Measurements from ENCODE around the gene SULT1A3. TPM values are rescaled to one million over a fixed set of nuclear protein-coding genes. Genes with fewer than 3 reads are reported as not detected.
"Not testable (repeated sequence)": the region's sequence is repeated elsewhere in the genome, so short reads cannot be mapped to it uniquely, and the experiment has no call there.

The SULT1A3 gene
- 27.7 and 33.0 TPM in 2 replicates for total RNA-seq (ENCODE audit: low replicate concordance)
- long read RNA-seq, transcript SULT1A3-201 (8 exons, 1,097 nt) = major isoform, 25 of 25 reads
- long read RNA-seq, partial matches to known transcripts = 0 of 25 reads
- long read RNA-seq, other reads (novel, unspliced or antisense) = 0 of 25 reads

- H3K27me3 Mint-ChIP-seq; H3K36me3 Mint-ChIP-seq; H3K9me3 Mint-ChIP-seq; H3K4me3 Mint-ChIP-seq; H3K4me1 Mint-ChIP-seq (ENCODE audit: unreplicated experiment); H3K27ac Mint-ChIP-seq; DNase-seq (ENCODE audit: extremely low spot score, unreplicated experiment): not testable (repeated sequence)
These were observed at the start of gene SULT1A3 for GRCh38 chr16:30199049-30199448. Gene SULT1A3, plus strand, starts transcription at chr16:30199255. Its CDS starts 1,474 bp downstream, at chr16:30200729.

- DNase-seq (ENCODE audit: extremely low spot score, unreplicated experiment) = no peak
- Mint-ChIP-seq H3K4me1 (ENCODE audit: unreplicated experiment) (no peaks in the 10 kb centered on the region), H3K27ac (no peak overlapping the region), H3K4me3 (no peak overlapping the region), H3K9me3 (peaks cover 5% of the 10 kb centered on the region), H3K36me3 (no peaks in the 10 kb centered on the region), H3K27me3 (no peaks in the 10 kb centered on the region)
- no peak for TF ChIP-seq CTCF (conservative IDR thresholded peaks at IDR 0.05)
These were observed 48.0 kb upstream of the SULT1A3 start for GRCh38 chr16:30151091-30151490.

GRCh38 chr16:30152517-30152916 is 46.5 kb upstream of the SULT1A3 start:
- Mint-ChIP-seq H3K9me3 (peaks cover 5% of the 10 kb centered on the region), H3K4me3 (no peak overlapping the region), H3K4me1 (ENCODE audit: unreplicated experiment) (no peaks in the 10 kb centered on the region), H3K36me3 (no peaks in the 10 kb centered on the region), H3K27me3 (no peaks in the 10 kb centered on the region), H3K27ac (no peak overlapping the region)
- no peak for DNase-seq (ENCODE audit: extremely low spot score, unreplicated experiment)
- no peak for TF ChIP-seq CTCF (conservative IDR thresholded peaks at IDR 0.05)

- no peaks in the 10 kb centered on the region for H3K27me3 Mint-ChIP-seq
- no peak for TF ChIP-seq CTCF (conservative IDR thresholded peaks at IDR 0.05)
- H3K9me3 Mint-ChIP-seq = no peaks in the 10 kb centered on the region
- no peaks in the 10 kb centered on the region for H3K36me3 Mint-ChIP-seq
- no peaks in the 10 kb centered on the region for H3K4me1 Mint-ChIP-seq (ENCODE audit: unreplicated experiment)
- no peak overlapping the region for H3K27ac Mint-ChIP-seq
- H3K4me3 Mint-ChIP-seq = no peak overlapping the region
- DNase-seq (ENCODE audit: extremely low spot score, unreplicated experiment) = no peak
These were observed 43.9 kb upstream of the SULT1A3 start for GRCh38 chr16:30155188-30155587.

- Mint-ChIP-seq H3K9me3 (no peaks in the 10 kb centered on the region), H3K36me3 (no peaks in the 10 kb centered on the region), H3K4me3 (no peak overlapping the region), H3K4me1 (ENCODE audit: unreplicated experiment) (no peaks in the 10 kb centered on the region), H3K27ac (no peak overlapping the region), H3K27me3 (no peaks in the 10 kb centered on the region)
- TF ChIP-seq CTCF (conservative IDR thresholded peaks at IDR 0.05) = no peak
- DNase-seq (ENCODE audit: extremely low spot score, unreplicated experiment) = no peak
These were observed 41.8 kb upstream of the SULT1A3 start for GRCh38 chr16:30157214-30157613.

- Mint-ChIP-seq H3K27ac (no peak overlapping the region), H3K4me1 (ENCODE audit: unreplicated experiment) (no peaks in the 10 kb centered on the region), H3K9me3 (no peaks in the 10 kb centered on the region), H3K4me3 (no peak overlapping the region), H3K36me3 (no peaks in the 10 kb centered on the region), H3K27me3 (no peaks in the 10 kb centered on the region)
- no peak for DNase-seq (ENCODE audit: extremely low spot score, unreplicated experiment)
- TF ChIP-seq CTCF (conservative IDR thresholded peaks at IDR 0.05) = no peak
These were observed 35.5 kb upstream of the SULT1A3 start for GRCh38 chr16:30163538-30163937.

All from type B pancreatic cell (in vitro differentiated cells).